ENCODE data around the gene SAC3D1.
A peak's percentile ranks its signal among the peaks of the same experiment; 100 is the strongest.

Gene SAC3D1

GRCh38 chr11:65058419-65059054 is 17.5 kb downstream of the SAC3D1 start, which contains the start of gene NAALADL1:
Gene NAALADL1 (minus strand): TSS chr11:65058553. CDS start chr11:65058521, 32 bp downstream.
- Histone ChIP-seq H3K27ac (replicated peaks; ENCODE audit: low read length) (no peak within 1 kb of the TSS), H3K4ac (ENCODE audit: low read length) (no peak within 1 kb of the TSS), H3K18ac (ENCODE audit: low read length) (peak within 1 kb of the TSS; percentile 44), H3K36me3 (replicated peaks in 1 of 2; ENCODE audit: control insufficient read depth in 2 of 2, insufficient read depth in 2 of 2, low read length in 2 of 2) (no peaks in the 10 kb centered on the region), H3K4me1 (ENCODE audit: control insufficient read depth in 2 of 2, insufficient read depth in 1 of 2, low read depth in 1 of 2, low read length in 2 of 2) (no peaks in the 10 kb centered on the region), H3K4me3 (ENCODE audit: low read length in 2 of 2) (no peak within 1 kb of the TSS), H2BK120ac (ENCODE audit: low read depth, low read length) (peak within 1 kb of the TSS; percentile 8), H2BK15ac (ENCODE audit: low read length) (no peak within 1 kb of the TSS), H3K4me2 (ENCODE audit: insufficient read depth, low read length, poor library complexity, severe bottlenecking) (no peak within 1 kb of the TSS), H3K9me3 (replicated peaks in 1 of 2; ENCODE audit: control insufficient read depth in 2 of 2, insufficient read depth in 1 of 2, low read depth in 1 of 2, low read length in 2 of 2) (no peaks in the 10 kb centered on the region), H4K8ac (ENCODE audit: low read depth, low read length) (no peak within 1 kb of the TSS), H2AFZ (ENCODE audit: low read length) (no peak within 1 kb of the TSS), H3K23ac (ENCODE audit: low read depth, low read length, poor library complexity) (no peak within 1 kb of the TSS), H2BK12ac (ENCODE audit: low read length) (no peak within 1 kb of the TSS), H3K27me3 (ENCODE audit: control insufficient read depth in 3 of 3, insufficient read depth in 3 of 3, low read depth in 1 of 3, low read length in 3 of 3) (peaks cover 0 to 13% (median 2%) of the 10 kb centered on the region in 3 experiments), H3K9ac (ENCODE audit: low read depth, low read length, poor library complexity) (peak within 1 kb of the TSS; percentile 30), H4K91ac (ENCODE audit: low read depth, low read length, poor library complexity) (no peak within 1 kb of the TSS), H3K79me1 (ENCODE audit: low read depth, low read length) (peaks cover 3% of the 10 kb centered on the region), H2AK5ac (ENCODE audit: low read depth, low read length) (peak within 1 kb of the TSS; percentile 90), H2BK5ac (ENCODE audit: low read length) (peak within 1 kb of the TSS; percentile 66), H3K14ac (ENCODE audit: low read length) (peak within 1 kb of the TSS; percentile 21)
- no CpG with 5 or more reads among the region's 8 CpGs for WGBS, 2 donors (ENCODE audit: extremely low coverage in 2 of 2, insufficient read length in 2 of 2, insufficient replicate concordance in 1 of 2)
- no peak for DNase-seq (ENCODE audit: low spot score)

GRCh38 chr11:65059523-65059922 is 18.5 kb downstream of the SAC3D1 start:
- WGBS, 2 donors (ENCODE audit: extremely low coverage in 2 of 2, insufficient read length in 2 of 2, insufficient replicate concordance in 1 of 2), result no CpG with 5 or more reads among the region's 3 CpGs
- Histone ChIP-seq H2BK12ac (ENCODE audit: low read length) (no peak overlapping the region), H4K91ac (ENCODE audit: low read depth, low read length, poor library complexity) (no peak overlapping the region), H2AK5ac (ENCODE audit: low read depth, low read length) (no peak overlapping the region), H3K79me1 (ENCODE audit: low read depth, low read length) (peaks cover 3% of the 10 kb centered on the region), H2BK15ac (ENCODE audit: low read length) (no peak overlapping the region), H3K4me2 (ENCODE audit: insufficient read depth, low read length, poor library complexity, severe bottlenecking) (no peak overlapping the region), H3K18ac (ENCODE audit: low read length) (no peak overlapping the region), H4K8ac (ENCODE audit: low read depth, low read length) (no peak overlapping the region), H3K14ac (ENCODE audit: low read length) (no peak overlapping the region), H3K27ac (replicated peaks; ENCODE audit: low read length) (no peak overlapping the region), H2BK120ac (ENCODE audit: low read depth, low read length) (no peak overlapping the region), H2AFZ (ENCODE audit: low read length) (no peak overlapping the region), H3K23ac (ENCODE audit: low read depth, low read length, poor library complexity) (peak overlapping the region; percentile 58), H3K36me3 (replicated peaks in 1 of 2; ENCODE audit: control insufficient read depth in 2 of 2, insufficient read depth in 2 of 2, low read length in 2 of 2) (no peaks in the 10 kb centered on the region), H3K4me3 (ENCODE audit: low read length in 2 of 2) (no peak overlapping the region), H3K27me3 (ENCODE audit: control insufficient read depth in 3 of 3, insufficient read depth in 3 of 3, low read depth in 1 of 3, low read length in 3 of 3) (peaks cover 0 to 4% (median 2%) of the 10 kb centered on the region in 3 experiments), H3K9ac (ENCODE audit: low read depth, low read length, poor library complexity) (peak overlapping the region; percentile 30), H2BK5ac (ENCODE audit: low read length) (no peak overlapping the region), H3K9me3 (replicated peaks in 1 of 2; ENCODE audit: control insufficient read depth in 2 of 2, insufficient read depth in 1 of 2, low read depth in 1 of 2, low read length in 2 of 2) (no peaks in the 10 kb centered on the region), H3K4ac (ENCODE audit: low read length) (no peak overlapping the region), H3K4me1 (ENCODE audit: control insufficient read depth in 2 of 2, insufficient read depth in 1 of 2, low read depth in 1 of 2, low read length in 2 of 2) (no peaks in the 10 kb centered on the region)
- no peak for DNase-seq (ENCODE audit: low spot score)

- H4K8ac ChIP-seq (ENCODE audit: low read depth, low read length), result no peak overlapping the region
- H3K23ac ChIP-seq (ENCODE audit: low read depth, low read length, poor library complexity), result peak overlapping the region; percentile 81
- no peaks in the 10 kb centered on the region for H3K36me3 ChIP-seq (replicated peaks in 1 of 2; ENCODE audit: control insufficient read depth in 2 of 2, insufficient read depth in 2 of 2, low read length in 2 of 2)
- H3K27me3 ChIP-seq (ENCODE audit: control insufficient read depth in 3 of 3, insufficient read depth in 3 of 3, low read depth in 1 of 3, low read length in 3 of 3), result peaks cover 0 to 3% (median 0%) of the 10 kb centered on the region in 3 experiments
- H3K4me2 ChIP-seq (ENCODE audit: insufficient read depth, low read length, poor library complexity, severe bottlenecking), result no peak overlapping the region
- H3K18ac ChIP-seq (ENCODE audit: low read length), result no peak overlapping the region
- no peak for DNase-seq (ENCODE audit: low spot score)
- H4K91ac ChIP-seq (ENCODE audit: low read depth, low read length, poor library complexity), result no peak overlapping the region
- H3K9me3 ChIP-seq (replicated peaks in 1 of 2; ENCODE audit: control insufficient read depth in 2 of 2, insufficient read depth in 1 of 2, low read depth in 1 of 2, low read length in 2 of 2), result no peaks in the 10 kb centered on the region
- H2BK5ac ChIP-seq (ENCODE audit: low read length), result no peak overlapping the region
- H2AFZ ChIP-seq (ENCODE audit: low read length), result no peak overlapping the region
- no CpG with 5 or more reads among the region's 10 CpGs for WGBS, 2 donors (ENCODE audit: extremely low coverage in 2 of 2, insufficient read length in 2 of 2, insufficient replicate concordance in 1 of 2)
- no peak overlapping the region for H3K4me3 ChIP-seq (ENCODE audit: low read length in 2 of 2)
- no peak overlapping the region for H2BK15ac ChIP-seq (ENCODE audit: low read length)
- no peak overlapping the region for H2BK12ac ChIP-seq (ENCODE audit: low read length)
- no peak overlapping the region for H2BK120ac ChIP-seq (ENCODE audit: low read depth, low read length)
- no peak overlapping the region for H3K27ac ChIP-seq (replicated peaks; ENCODE audit: low read length)
- H3K14ac ChIP-seq (ENCODE audit: low read length), result no peak overlapping the region
- H3K4ac ChIP-seq (ENCODE audit: low read length), result no peak overlapping the region
- H3K4me1 ChIP-seq (ENCODE audit: control insufficient read depth in 2 of 2, insufficient read depth in 1 of 2, low read depth in 1 of 2, low read length in 2 of 2), result no peaks in the 10 kb centered on the region
- H2AK5ac ChIP-seq (ENCODE audit: low read depth, low read length), result no peak overlapping the region
- H3K79me1 ChIP-seq (ENCODE audit: low read depth, low read length), result peaks cover 3% of the 10 kb centered on the region
- H3K9ac ChIP-seq (ENCODE audit: low read depth, low read length, poor library complexity), result no peak overlapping the region
These were observed 19.2 kb downstream of the SAC3D1 start for GRCh38 chr11:65059959-65060824.

- H3K36me3 ChIP-seq (replicated peaks in 1 of 2; ENCODE audit: control insufficient read depth in 2 of 2, insufficient read depth in 2 of 2, low read length in 2 of 2), result no peaks in the 10 kb centered on the region
- no peak overlapping the region for H3K14ac ChIP-seq (ENCODE audit: low read length)
- WGBS, 2 donors (ENCODE audit: extremely low coverage in 2 of 2, insufficient read length in 2 of 2, insufficient replicate concordance in 1 of 2), result no CpG with 5 or more reads among the region's 9 CpGs
- no peak overlapping the region for H3K27ac ChIP-seq (replicated peaks; ENCODE audit: low read length)
- no peaks in the 10 kb centered on the region for H3K4me1 ChIP-seq (ENCODE audit: control insufficient read depth in 2 of 2, insufficient read depth in 1 of 2, low read depth in 1 of 2, low read length in 2 of 2)
- no peak overlapping the region for H2BK12ac ChIP-seq (ENCODE audit: low read length)
- no peak overlapping the region for H3K4ac ChIP-seq (ENCODE audit: low read length)
- H3K4me2 ChIP-seq (ENCODE audit: insufficient read depth, low read length, poor library complexity, severe bottlenecking), result no peak overlapping the region
- H3K18ac ChIP-seq (ENCODE audit: low read length), result peak overlapping the region; percentile 78
- no peak for DNase-seq (ENCODE audit: low spot score)
- no peak overlapping the region for H2BK120ac ChIP-seq (ENCODE audit: low read depth, low read length)
- peak overlapping the region; percentile 7 for H4K8ac ChIP-seq (ENCODE audit: low read depth, low read length)
- H4K91ac ChIP-seq (ENCODE audit: low read depth, low read length, poor library complexity), result no peak overlapping the region
- peaks cover 0 to 3% (median 0%) of the 10 kb centered on the region in 3 experiments for H3K27me3 ChIP-seq (ENCODE audit: control insufficient read depth in 3 of 3, insufficient read depth in 3 of 3, low read depth in 1 of 3, low read length in 3 of 3)
- no peak overlapping the region for H2BK15ac ChIP-seq (ENCODE audit: low read length)
- peaks cover 3% of the 10 kb centered on the region for H3K79me1 ChIP-seq (ENCODE audit: low read depth, low read length)
- no peak overlapping the region for H3K9ac ChIP-seq (ENCODE audit: low read depth, low read length, poor library complexity)
- no peak overlapping the region for H2AFZ ChIP-seq (ENCODE audit: low read length)
- peak overlapping the region; percentile 19 for H2BK5ac ChIP-seq (ENCODE audit: low read length)
- H3K23ac ChIP-seq (ENCODE audit: low read depth, low read length, poor library complexity), result no peak overlapping the region
- H2AK5ac ChIP-seq (ENCODE audit: low read depth, low read length), result peak overlapping the region; percentile 20
- H3K4me3 ChIP-seq (ENCODE audit: low read length in 2 of 2), result no peak overlapping the region
- no peaks in the 10 kb centered on the region for H3K9me3 ChIP-seq (replicated peaks in 1 of 2; ENCODE audit: control insufficient read depth in 2 of 2, insufficient read depth in 1 of 2, low read depth in 1 of 2, low read length in 2 of 2)
These were observed 20.0 kb downstream of the SAC3D1 start for GRCh38 chr11:65060913-65061408.

Measured in neuronal stem cell (in vitro differentiated cells).